Mesothelial cell of epicardium (in vitro differentiated cells): ENCODE results near the gene DNM3. TPM values are rescaled to one million over a fixed set of nuclear protein-coding genes. Genes with fewer than 3 reads are reported as not detected.

Experiments
- DNase-seq, 2 experiments: peaks; one replicate each; pipeline ENCODE4 v3.0.0; 2021; ENCODE audit warnings: low spot score in 2 of 2; ENCODE audit not compliant: unreplicated experiment in 2 of 2
- H3K27ac Mint-ChIP-seq: 2 replicates; pipeline ENCODE4 v1.8.0; 2021; ENCODE audit warnings: mixed read lengths
- H3K27me3 Mint-ChIP-seq: 2 replicates; pipeline ENCODE4 v1.8.0; 2021; ENCODE audit warnings: low read depth, mixed read lengths
- H3K36me3 Mint-ChIP-seq: 2 replicates; pipeline ENCODE4 v1.8.0; 2021; ENCODE audit warnings: mixed read lengths
- H3K4me1 Mint-ChIP-seq: 2 replicates; pipeline ENCODE4 v1.8.0; 2021; ENCODE audit warnings: mixed read lengths
- H3K4me3 Mint-ChIP-seq: 2 replicates; pipeline ENCODE4 v1.8.0; 2021; ENCODE audit warnings: mild to moderate bottlenecking, moderate library complexity, mixed read lengths
- H3K9me3 Mint-ChIP-seq: 2 replicates; pipeline ENCODE4 v1.8.0; 2021; ENCODE audit warnings: mixed read lengths
- total RNA-seq: library from RNA; stranded (reverse); gene quantifications from 3 replicates; pipeline ENCODE4 v1.2.1, GENCODE V29; 2021
- TF ChIP-seq, protein P1 (sequence below): fragments of 200-600 bp; sonication (generic); IDR thresholded peaks from one replicate; pipeline ENCODE4 v1.5.0; 2021; ENCODE audit warnings: antibody characterized with exemption; ENCODE audit not compliant: unreplicated experiment

DNM3 gene
- total RNA-seq, 1 donor from 2014 or later, result 5.0 TPM

DNA sequence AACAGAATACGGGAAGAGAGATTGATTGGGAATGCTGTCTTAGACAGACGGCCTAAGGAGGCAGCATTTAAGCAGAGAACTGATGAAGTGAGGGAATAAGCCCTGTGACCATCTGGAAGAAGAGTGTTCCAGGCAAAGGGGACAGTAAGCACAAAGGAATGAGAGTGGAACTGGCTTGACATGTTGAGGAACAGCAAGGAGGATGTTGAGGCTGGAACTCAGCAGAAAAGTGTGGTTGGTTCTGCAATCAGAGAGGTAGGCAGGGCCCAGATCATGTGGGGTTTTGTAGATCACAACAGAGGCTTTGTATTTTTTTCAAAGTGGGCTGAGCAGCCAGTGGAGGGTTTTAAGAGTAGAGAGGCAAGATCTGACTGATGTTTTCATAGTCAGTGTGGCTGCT is 157.4 kb downstream of the DNM3 start:
- Mint-ChIP-seq H3K27me3 (no peaks in the 10 kb centered on the region), H3K27ac (no peak overlapping the region)

GRCh38 chr1:171999756-172000155 is 158.5 kb downstream of the DNM3 start:
- H3K27ac Mint-ChIP-seq, result no peak overlapping the region
- DNase-seq, result no peak
- H3K4me1 Mint-ChIP-seq, result peaks cover 17% of the 10 kb centered on the region
- H3K9me3 Mint-ChIP-seq, result no peaks in the 10 kb centered on the region
- H3K4me3 Mint-ChIP-seq, result no peak overlapping the region
- no peaks in the 10 kb centered on the region for H3K36me3 Mint-ChIP-seq
- no peaks in the 10 kb centered on the region for H3K27me3 Mint-ChIP-seq
- TF ChIP-seq, protein P1, sequence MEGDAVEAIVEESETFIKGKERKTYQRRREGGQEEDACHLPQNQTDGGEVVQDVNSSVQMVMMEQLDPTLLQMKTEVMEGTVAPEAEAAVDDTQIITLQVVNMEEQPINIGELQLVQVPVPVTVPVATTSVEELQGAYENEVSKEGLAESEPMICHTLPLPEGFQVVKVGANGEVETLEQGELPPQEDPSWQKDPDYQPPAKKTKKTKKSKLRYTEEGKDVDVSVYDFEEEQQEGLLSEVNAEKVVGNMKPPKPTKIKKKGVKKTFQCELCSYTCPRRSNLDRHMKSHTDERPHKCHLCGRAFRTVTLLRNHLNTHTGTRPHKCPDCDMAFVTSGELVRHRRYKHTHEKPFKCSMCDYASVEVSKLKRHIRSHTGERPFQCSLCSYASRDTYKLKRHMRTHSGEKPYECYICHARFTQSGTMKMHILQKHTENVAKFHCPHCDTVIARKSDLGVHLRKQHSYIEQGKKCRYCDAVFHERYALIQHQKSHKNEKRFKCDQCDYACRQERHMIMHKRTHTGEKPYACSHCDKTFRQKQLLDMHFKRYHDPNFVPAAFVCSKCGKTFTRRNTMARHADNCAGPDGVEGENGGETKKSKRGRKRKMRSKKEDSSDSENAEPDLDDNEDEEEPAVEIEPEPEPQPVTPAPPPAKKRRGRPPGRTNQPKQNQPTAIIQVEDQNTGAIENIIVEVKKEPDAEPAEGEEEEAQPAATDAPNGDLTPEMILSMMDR, result no peak

More for the DNA sequence above, 157.4 kb downstream of the DNM3 start:
- Mint-ChIP-seq H3K36me3 (no peaks in the 10 kb centered on the region), H3K4me3 (no peak overlapping the region), H3K9me3 (no peaks in the 10 kb centered on the region), H3K4me1 (peaks cover 7% of the 10 kb centered on the region)
- no peak for DNase-seq
- TF ChIP-seq, protein P1, result no peak

GRCh38 chr1:172001288-172001687 is 160.0 kb downstream of the DNM3 start:
- Mint-ChIP-seq H3K9me3 (no peaks in the 10 kb centered on the region), H3K36me3 (no peaks in the 10 kb centered on the region), H3K4me1 (peaks cover 24% of the 10 kb centered on the region), H3K27me3 (no peaks in the 10 kb centered on the region), H3K27ac (no peak overlapping the region), H3K4me3 (no peak overlapping the region)
- TF ChIP-seq, protein P1, result no peak
- no peak for DNase-seq

DNA sequence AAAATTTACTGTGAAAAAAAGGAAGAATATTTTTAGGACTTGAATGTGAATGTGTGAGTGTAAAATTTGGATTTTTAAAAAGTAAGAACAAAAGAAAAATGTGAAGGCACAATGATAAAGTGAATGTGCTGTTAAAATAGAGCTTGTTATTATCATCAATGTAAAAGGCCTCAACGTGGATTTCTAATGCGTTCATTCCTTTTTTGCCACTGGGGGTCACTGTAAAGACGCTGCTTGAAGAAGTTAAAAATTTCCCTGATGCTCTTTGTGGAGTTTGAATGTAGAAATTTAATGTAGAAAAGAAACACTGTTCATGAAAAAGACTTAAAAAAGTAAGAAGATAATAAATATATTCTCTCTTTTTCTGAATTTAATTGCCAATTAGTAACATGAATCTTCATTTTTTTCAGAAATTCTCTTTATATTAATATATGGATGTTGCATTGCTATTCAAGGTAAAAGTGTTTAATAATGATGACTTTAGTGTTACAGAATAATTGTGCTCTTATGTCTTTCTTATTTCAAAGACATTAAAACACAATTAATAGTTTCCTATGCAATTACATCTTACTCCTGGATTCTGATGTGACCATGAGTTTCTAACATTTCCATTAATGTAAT is 161.5 kb downstream of the DNM3 start:
- Mint-ChIP-seq H3K27me3 (no peaks in the 10 kb centered on the region), H3K36me3 (no peaks in the 10 kb centered on the region), H3K27ac (no peak overlapping the region), H3K4me1 (peaks cover 29% of the 10 kb centered on the region), H3K4me3 (no peak overlapping the region), H3K9me3 (no peaks in the 10 kb centered on the region)
- DNase-seq, result no peak
- TF ChIP-seq, protein P1, result peak; percentile 31

DNA sequence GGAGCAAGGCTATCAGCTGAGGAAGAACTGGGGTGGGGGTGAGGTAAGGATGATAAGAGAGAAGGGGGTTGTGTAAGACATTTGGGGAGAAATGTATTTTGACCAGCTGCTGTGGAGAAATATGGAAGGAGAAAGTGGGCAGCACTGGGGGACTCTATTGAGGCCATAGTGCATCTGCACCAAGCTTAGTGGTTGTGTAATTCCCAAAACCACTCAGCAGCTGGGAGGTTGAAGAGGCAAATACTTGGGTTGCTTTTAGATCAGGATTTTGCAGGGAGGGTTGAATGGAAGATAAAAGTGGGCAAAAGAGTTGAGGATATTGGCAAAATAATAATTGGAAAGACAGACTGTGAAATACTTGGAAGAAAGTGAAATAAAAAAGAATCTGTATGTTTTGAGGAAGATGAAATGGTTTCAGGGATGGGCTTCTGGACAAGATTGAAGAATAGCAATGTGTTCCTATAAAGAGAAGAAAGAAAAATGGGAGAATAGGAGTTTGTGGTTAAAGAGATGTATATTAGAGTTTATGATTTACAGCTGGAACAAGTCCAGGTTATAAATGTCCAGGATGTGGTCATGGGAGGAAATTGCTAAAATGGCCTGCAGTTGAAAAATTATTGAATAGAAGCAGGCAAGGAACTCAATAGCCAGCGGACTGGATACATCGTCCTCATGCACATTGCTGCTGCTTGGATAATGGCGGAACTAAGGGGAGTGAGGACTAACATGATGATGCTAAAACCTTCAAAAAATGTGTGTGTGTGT is 162.7 kb downstream of the DNM3 start:
- H3K4me3 Mint-ChIP-seq, result no peak overlapping the region
- peak overlapping the region; percentile 55 for H3K27ac Mint-ChIP-seq
- no peaks in the 10 kb centered on the region for H3K27me3 Mint-ChIP-seq
- no peak for DNase-seq
- H3K36me3 Mint-ChIP-seq, result no peaks in the 10 kb centered on the region
- H3K9me3 Mint-ChIP-seq, result no peaks in the 10 kb centered on the region
- TF ChIP-seq, protein P1, result no peak
- peaks cover 29% of the 10 kb centered on the region for H3K4me1 Mint-ChIP-seq
